Measurements from ENCODE around the gene PRKCE.

The PRKCE gene

DNA sequence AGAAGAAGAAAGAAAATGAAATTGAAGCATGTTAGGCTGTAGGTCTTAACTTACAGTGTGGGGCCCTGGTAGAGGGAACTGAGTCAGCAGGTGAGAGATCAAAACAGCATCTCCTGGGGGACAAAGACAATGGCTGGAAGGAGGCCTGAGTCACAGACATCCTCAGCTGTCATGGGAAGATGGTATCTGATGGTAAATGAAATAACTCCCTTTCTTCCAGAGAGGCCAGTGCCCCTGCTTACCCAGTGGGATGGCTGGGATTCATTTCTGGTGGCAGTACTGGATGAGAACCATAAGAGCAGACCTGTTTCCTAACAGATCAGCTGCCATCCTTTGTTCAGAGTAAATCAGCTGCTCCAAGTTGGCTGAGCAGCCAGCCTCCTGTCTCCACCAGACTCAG lies 394.4 kb downstream of the PRKCE start:
- no peak for DNase-seq (ENCODE audit: low spot score)

GRCh38 chr2:46047290-46047689 lies 395.8 kb downstream of the PRKCE start:
- no peak for DNase-seq (ENCODE audit: low spot score)

DNA sequence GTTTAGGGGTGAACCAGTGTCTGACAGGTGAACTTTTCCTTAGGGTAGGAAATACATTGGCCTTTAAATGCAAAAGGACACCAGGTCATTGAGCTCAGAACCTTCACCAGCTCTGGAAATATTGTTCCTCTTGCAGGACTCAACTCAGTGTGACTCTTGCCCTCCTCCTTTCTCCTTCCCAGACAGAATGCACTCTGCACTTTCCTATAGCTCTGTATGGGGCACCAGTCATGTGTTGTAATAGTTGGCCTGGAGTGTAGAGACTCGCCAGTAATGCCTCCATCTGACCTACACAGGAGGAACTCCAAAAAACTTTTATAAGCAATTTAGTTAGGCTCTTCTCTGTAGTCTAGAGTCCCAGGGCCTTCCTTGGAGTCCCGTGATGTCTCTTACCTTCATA lies 397.2 kb downstream of the PRKCE start:
- no peak for DNase-seq (ENCODE audit: low spot score)

DNA sequence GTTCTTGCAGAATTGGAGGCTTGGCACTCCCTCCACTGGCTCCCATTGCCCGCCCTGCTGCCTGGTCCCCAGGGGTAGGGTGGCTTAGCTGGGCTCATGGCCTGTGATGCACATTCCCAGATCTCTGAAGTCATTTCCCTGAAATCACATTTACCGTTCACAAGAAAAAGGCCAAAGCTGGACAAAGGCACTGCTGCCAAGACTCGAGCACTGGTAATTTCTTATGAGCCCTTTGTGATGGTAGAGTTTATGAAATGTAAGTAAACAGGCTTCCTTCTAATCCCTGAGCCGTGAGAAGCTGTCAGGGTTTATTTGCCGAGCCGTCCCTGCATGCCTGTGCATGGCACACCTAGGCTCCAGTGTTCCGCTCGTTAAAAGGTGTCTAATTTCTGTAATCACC lies 398.6 kb downstream of the PRKCE start:
- DNase-seq (ENCODE audit: low spot score): no peak

DNA sequence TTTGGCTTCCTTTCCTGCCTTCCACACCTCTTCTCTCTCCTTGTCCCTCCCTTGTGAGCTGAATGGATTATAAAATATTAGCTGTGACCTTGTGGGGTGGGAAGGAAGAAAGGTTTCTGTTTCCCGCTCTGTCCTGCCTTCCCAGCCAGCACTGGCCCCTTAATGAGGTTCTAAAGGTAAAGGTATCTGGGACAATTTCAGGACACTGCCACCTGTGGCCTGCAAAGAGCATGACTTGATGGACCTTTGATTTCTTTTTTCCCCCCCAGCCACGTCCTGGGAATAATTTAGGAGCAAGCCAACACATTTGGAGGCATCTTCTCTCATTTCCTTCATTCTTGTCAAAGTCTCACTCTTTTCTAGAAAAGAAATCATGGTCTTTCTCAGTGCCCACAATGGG lies 399.0 kb downstream of the PRKCE start:
- no peak for DNase-seq (ENCODE audit: low spot score)

DNA sequence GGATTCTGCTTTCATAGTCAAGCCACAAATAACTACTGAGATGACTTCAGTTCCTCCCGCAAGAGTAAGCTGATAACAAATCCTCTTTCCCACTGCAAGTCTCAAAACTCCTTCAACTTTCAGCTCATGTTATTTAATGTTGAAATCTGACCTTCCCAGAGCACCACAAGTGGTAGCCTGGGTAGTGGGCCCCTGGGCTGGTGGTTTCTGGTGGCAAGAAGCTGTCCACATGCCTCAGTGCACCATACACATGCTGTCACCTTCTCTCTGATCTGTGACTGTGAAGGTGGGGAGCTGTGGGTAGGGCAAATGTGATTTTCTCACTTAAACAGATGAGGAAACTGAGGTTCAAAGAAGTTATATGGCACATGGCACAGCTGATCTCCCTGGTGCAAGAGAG lies 399.6 kb downstream of the PRKCE start:
- DNase-seq (ENCODE audit: low spot score): no peak

- no peak for DNase-seq (ENCODE audit: low spot score)
These were observed 402.1 kb downstream of the PRKCE start for GRCh38 chr2:46053564-46053963.

- no peak for DNase-seq (ENCODE audit: low spot score)
These were observed 405.1 kb downstream of the PRKCE start for GRCh38 chr2:46056541-46056940.

DNA sequence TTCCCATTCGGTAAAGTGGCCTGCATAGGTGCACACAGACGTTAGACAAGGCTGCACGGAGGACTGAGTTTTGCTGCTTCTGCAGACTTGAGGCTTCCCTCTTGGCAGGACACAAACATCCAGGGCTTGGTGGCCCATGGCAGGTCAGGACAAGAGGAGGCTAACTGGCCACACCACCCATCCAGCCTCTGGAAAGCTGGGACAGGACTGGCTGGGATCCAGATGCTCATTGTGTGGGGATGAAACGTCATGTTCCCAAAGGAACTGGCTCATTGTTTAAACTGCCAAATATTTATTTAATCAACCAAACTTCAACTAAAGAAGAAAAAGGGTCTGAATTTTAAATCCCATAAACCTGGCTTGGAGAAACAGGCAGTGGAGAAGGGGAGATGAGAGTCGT lies 406.7 kb downstream of the PRKCE start:
- no peak for DNase-seq (ENCODE audit: low spot score)

GRCh38 chr2:46062637-46063412 lies 411.4 kb downstream of the PRKCE start:
- peak; percentile 77 for DNase-seq (ENCODE audit: low spot score)

- DNase-seq (ENCODE audit: low spot score): no peak
These were observed 412.9 kb downstream of the PRKCE start for GRCh38 chr2:46064396-46064795.

DNA sequence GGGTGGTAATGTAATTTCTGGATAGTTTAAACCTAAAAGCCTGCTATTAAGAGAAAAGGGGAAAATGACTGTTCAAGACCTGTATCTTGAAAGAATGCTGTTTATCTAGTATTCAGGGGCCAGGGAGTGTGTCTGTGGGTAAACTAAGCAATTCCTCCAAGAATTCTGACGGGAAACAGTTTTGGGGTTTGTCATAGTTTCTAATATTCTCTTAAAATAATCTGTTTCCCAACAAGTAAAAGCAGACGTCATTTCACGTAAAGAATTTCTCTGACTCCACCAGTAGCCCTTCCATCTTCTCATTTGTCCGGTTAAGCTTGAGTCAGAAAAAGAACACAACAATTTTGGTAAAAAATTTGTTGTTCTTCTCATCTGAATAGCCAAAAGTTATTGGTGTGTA lies 413.7 kb downstream of the PRKCE start:
- DNase-seq (ENCODE audit: low spot score): no peak

DNA sequence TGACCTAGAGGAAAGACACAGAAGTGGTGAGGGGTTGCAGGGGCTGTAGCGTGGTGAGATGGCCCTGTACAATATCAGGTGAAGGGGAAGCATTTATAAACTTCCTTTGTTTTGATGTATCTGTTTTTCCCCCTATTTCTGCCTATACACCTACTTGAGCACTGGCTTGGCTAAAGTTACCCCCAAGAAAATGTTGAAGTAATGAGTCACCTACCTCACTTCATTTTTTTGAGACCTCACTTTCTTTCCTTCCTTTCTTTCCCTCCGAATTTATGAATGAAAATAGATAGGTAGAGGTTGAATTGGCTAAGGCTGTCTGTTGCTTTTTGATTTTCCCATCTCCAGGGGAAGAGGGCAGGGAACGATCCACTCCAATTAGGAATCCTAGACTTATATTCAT lies 414.6 kb downstream of the PRKCE start:
- DNase-seq (ENCODE audit: low spot score): no peak

- DNase-seq (ENCODE audit: low spot score): no peak
These were observed 415.1 kb downstream of the PRKCE start for GRCh38 chr2:46066601-46067000.

GRCh38 chr2:46067062-46067461 lies 415.6 kb downstream of the PRKCE start:
- DNase-seq (ENCODE audit: low spot score): no peak

DNA sequence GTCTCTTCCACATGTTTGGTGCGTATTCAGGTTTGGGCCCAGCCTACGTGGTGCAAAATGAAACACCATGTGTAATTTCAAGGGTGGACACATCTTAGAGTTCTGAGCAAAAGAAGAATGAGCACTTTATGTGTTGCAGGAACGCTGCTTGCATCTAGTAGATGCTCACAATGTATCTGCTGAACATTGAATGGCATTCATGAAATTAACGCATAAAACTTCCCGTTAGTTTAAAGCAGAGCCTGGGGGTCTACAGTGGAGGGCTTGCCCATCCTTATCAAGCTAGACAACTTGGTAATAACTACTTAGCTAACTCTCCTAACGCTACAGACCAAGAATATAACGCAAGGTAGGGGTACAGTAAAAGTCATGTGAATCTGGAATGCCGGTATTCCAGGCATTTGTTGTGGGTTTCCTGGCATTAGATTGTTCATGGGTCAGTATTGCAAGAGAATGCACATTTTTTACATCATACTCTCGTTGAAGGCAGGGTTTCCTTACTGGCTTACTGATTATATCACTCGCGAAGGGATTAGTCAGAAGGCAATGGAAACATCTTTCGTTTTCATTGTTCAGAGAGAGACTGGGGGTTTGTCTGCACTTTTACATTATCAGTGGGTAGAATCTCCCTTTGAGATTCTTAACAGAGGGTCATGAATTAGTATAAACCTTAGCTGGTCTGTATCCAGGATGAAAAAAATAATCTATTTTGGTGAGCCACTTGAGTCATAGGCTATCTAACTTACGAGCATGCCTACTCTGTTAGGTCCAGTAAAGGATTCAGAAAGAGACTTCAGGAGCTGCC lies 416.2 kb downstream of the PRKCE start:
- DNase-seq (ENCODE audit: low spot score): no peak

GRCh38 chr2:46068636-46069035 lies 417.2 kb downstream of the PRKCE start:
- no peak for DNase-seq (ENCODE audit: low spot score)

DNA sequence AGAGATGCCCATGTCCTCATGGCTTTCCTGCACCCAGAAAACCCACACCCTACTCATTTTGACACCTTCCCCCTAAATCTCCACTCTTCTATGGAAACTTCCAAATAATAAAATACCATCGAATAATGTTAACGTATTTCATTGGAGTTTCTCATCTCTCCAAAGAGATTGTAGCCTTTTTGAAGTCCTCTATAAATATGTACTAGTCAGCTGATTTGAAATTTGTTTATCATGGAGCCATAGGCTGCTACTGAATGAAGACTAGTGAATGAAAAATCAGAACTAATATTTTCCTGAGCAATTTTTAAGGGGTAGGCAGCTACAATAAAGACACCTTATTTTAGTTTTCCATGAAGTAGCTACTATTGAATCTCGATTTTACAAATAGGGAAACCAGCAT lies 419.6 kb downstream of the PRKCE start:
- DNase-seq (ENCODE audit: low spot score): no peak

- DNase-seq (ENCODE audit: low spot score): no peak
These were observed 420.8 kb downstream of the PRKCE start for GRCh38 chr2:46072101-46072820.

DNA sequence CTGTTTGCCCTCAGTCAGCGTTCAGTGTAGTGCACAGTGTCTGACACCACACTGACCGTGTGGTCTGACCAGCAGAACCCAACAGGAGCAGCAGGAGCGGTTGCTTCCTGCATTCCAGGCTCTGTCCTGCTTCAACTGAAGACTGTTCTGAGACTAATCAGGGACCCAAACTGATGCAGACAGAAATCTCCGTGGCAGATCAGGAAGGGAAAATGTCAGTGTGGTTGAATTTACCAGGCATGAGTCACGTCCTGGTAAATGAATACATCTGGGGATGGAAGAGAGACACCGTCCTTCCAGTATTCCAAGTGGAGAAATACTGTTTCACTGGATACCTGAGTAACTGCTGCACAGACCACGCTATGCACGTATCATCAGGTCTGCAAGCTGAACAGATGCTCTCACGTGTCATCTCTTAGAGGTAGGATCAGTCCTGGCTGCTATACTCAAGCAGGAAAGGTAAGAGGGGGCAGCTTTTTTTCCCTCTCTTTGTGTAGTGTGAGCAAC lies 422.1 kb downstream of the PRKCE start:
- DNase-seq (ENCODE audit: low spot score): no peak

DNA sequence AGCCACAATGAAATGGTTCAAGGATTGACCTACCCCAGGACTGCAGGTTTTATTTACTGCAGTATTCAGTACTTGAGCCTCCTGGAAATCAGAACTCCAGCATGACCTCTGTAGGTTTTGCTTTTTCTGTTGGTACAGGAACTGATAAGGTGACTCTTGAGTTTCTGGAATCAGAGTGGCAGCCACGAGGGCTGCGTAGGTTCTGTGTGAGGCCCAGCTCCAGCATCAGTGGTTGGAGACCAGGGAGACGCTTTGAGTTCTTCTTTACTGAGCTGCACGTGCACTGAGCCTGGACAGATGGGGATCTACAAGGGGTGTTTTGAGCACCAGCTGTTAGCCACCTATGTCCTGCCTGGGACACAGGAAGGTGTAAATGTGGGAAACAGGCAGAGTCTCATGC lies 423.0 kb downstream of the PRKCE start:
- DNase-seq (ENCODE audit: low spot score): no peak

DNA sequence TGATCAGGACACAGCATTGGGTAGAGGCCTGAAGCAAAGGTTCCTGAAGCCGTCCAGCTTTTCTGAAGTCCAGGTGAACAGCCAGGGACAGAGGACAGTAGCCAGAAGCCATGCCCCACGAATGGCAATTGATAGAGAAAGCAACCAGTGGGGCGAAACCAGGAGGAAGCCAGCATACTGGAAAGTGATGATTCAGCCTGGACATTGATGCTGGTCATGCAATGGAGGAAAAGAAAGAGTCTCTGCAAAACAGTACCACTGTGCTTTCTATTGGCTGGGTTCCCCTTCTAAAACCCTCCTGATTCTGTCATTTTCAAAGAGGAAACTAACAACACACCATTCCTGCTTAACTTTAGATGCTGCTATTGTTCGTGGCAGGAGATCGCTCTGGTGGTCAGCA lies 424.4 kb downstream of the PRKCE start:
- no peak for DNase-seq (ENCODE audit: low spot score)

DNA sequence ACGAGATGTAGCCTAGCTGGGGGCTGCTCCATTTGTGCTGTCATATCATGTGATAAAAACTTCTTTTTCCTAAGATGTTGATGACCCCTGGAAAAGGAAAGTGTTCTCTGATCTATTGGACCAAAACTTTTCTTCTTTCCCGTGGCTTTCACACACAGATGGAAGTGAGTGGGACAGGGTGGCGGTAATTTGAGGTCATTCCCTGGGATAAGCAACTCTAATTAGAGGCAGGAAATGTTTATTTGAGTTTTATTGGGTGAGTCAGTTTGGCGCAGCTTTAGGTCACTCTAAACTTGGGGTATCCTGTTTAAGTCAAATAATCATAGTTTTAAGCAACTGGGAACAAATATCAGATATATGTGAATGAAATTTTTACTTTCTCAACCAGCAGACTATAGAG lies 424.8 kb downstream of the PRKCE start:
- no peak for DNase-seq (ENCODE audit: low spot score)

All from D341Med (cell line).